Measurements from ENCODE around the gene ABHD16A.

GRCh38 chr6:31742894-31743293, 39.8 kb upstream of the ABHD16A start:
- TF ChIP-seq GATA2 (IDR thresholded peaks at IDR 0.05; ENCODE audit: low read depth, low read length) (no peak), GATA3 (IDR thresholded peaks at IDR 0.05; ENCODE audit: low read depth, low read length) (no peak)

Measured in SH-SY5Y (cell line).